ENCODE data around the gene DDX10. TPM values are rescaled to one million over a fixed set of nuclear protein-coding genes. Genes with fewer than 3 reads are reported as not detected.

Gene DDX10
- polyA plus RNA-seq, 1 of the 3 experiments (the other 2 are of a cell fraction) = 35.8 TPM

DNA sequence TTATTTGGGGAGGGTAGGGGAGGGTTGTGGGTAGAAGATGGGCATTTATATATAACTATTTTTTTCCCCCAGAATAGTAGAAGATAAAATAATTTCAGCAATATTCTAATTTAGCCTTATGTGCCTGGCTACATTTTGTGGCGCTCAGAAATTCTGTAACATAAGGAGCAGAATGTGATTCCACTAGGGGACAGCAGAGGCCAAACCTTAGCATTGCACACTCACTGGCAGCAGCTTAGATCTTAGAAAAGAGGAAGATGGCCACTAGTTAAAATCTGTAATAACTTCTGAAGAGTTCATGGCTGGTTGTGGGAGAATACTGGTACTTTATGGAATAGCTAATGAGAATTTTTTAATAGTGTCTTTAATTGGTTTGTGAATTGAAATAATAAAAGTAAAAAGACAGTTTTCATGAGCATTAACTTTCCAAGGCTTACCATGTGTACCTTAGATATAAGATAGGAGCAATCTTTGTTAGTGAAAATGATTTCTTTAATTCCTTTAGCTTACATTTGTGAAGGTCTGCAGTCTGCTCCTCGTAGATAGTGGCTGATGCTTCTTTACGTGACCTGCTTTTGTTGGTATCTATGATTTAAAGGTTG is 33.1 kb downstream of the DDX10 start (continued):
- TF ChIP-seq ZBTB33 (IDR thresholded peaks at IDR 0.05; ENCODE audit: borderline replicate concordance, low read depth) = no peak
- TF ChIP-seq FOXJ3 (CRISPR knock-in tag; IDR thresholded peaks at IDR 0.05) = no peak

- Histone ChIP-seq H3K27me3 (ENCODE audit: insufficient read depth) (no peaks in the 10 kb centered on the region), H3K79me2 (ENCODE audit: insufficient read depth) (no peaks in the 10 kb centered on the region), H2AFZ (ENCODE audit: low read depth) (no peak overlapping the region), H3F3A (replicated peaks; ENCODE audit: insufficient read depth) (peaks cover 4% of the 10 kb centered on the region), H4K20me1 (ENCODE audit: insufficient read depth) (no peaks in the 10 kb centered on the region), H3K27ac (ENCODE audit: low read depth in 2 of 2, low read length in 1 of 2) (no peak overlapping the region), H3K9me3 (no peaks in the 10 kb centered on the region), H3K4me1 (ENCODE audit: control insufficient read depth in 1 of 2, insufficient read depth in 2 of 2, low read depth in 1 of 2, low read length in 1 of 2) (peaks cover 0 to 7% of the 10 kb centered on the region in 2 experiments; a peak in 1 of 4 replicates), H3K4me3 (ENCODE audit: low read depth in 2 of 2, low read length in 1 of 2) (no peak overlapping the region), H3K9ac (no peak overlapping the region), H3K4me2 (no peak overlapping the region), H3K36me3 (replicated peaks in 1 of 2; ENCODE audit: control insufficient read depth in 1 of 2, insufficient read depth in 2 of 2, low read length in 1 of 2) (peaks cover 33 to 34% of the 10 kb centered on the region in 2 experiments), H3K9me2 (no peaks in the 10 kb centered on the region)
- no peak for DNase-seq
- TF ChIP-seq, protein P1, sequence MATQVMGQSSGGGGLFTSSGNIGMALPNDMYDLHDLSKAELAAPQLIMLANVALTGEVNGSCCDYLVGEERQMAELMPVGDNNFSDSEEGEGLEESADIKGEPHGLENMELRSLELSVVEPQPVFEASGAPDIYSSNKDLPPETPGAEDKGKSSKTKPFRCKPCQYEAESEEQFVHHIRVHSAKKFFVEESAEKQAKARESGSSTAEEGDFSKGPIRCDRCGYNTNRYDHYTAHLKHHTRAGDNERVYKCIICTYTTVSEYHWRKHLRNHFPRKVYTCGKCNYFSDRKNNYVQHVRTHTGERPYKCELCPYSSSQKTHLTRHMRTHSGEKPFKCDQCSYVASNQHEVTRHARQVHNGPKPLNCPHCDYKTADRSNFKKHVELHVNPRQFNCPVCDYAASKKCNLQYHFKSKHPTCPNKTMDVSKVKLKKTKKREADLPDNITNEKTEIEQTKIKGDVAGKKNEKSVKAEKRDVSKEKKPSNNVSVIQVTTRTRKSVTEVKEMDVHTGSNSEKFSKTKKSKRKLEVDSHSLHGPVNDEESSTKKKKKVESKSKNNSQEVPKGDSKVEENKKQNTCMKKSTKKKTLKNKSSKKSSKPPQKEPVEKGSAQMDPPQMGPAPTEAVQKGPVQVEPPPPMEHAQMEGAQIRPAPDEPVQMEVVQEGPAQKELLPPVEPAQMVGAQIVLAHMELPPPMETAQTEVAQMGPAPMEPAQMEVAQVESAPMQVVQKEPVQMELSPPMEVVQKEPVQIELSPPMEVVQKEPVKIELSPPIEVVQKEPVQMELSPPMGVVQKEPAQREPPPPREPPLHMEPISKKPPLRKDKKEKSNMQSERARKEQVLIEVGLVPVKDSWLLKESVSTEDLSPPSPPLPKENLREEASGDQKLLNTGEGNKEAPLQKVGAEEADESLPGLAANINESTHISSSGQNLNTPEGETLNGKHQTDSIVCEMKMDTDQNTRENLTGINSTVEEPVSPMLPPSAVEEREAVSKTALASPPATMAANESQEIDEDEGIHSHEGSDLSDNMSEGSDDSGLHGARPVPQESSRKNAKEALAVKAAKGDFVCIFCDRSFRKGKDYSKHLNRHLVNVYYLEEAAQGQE (IDR thresholded peaks at IDR 0.05; ENCODE audit: low read depth, low read length) = no peak
- no peak for TF ChIP-seq RCOR1 (IDR thresholded peaks at IDR 0.05; ENCODE audit: low read length)
- TF ChIP-seq EZH2phosphoT487 (IDR thresholded peaks at IDR 0.05; ENCODE audit: borderline replicate concordance, low read depth) = no peak
- no peak for TF ChIP-seq CHD2 (IDR thresholded peaks at IDR 0.05; ENCODE audit: low read length, partially characterized antibody)
- no peak for TF ChIP-seq EP300 (IDR thresholded peaks at IDR 0.05; ENCODE audit: borderline replicate concordance in 1 of 2, low read depth in 1 of 2, low read length in 1 of 2)
- TF ChIP-seq SIN3A (IDR thresholded peaks at IDR 0.05; ENCODE audit: borderline replicate concordance, low read depth, low read length) = no peak
- TF ChIP-seq RFX5 (IDR thresholded peaks at IDR 0.05; ENCODE audit: low read length) = no peak
- no peak for TF ChIP-seq YY1 (IDR thresholded peaks at IDR 0.05; ENCODE audit: low read depth)
- TF ChIP-seq USF2 (IDR thresholded peaks at IDR 0.05; ENCODE audit: borderline replicate concordance, low read depth, low read length) = no peak
- no peak for TF ChIP-seq RAD21 (IDR thresholded peaks at IDR 0.05; ENCODE audit: low read length)
- ChIA-PET POLR2A (no interaction called here), CTCF (interaction anchor here (0.6 to 2.3 kb wide), 22 partner anchors 8 to 1276 kb away, joined by 3 to 18 read pairs (median 6); no protein-coding TSS in a partner anchor)
- 98% methylated on average over 4 of the region's 4 CpGs for WGBS (ENCODE audit: low lambda C conversion rate)
Observed at GRCh38 chr11:108698844-108699642, 34.2 kb downstream of the DDX10 start.

Measured in SK-N-SH (cell line).